ENCODE measurements around the gene PUSL1. TPM values are rescaled to one million over a fixed set of nuclear protein-coding genes. Genes with fewer than 3 reads are reported as not detected.

The PUSL1 gene
- total and polyA plus RNA-seq, 2 of the 13 experiments (the other 11 are each of a cell fraction or from before 2014, with no cell fraction given) = 8.3 to 22.2 TPM

GRCh38 chr1:1332031-1332755 lies 23.8 kb downstream of the PUSL1 start:
- H3K4me3 ChIP-seq (replicated peaks in 1 of 3; ENCODE audit: insufficient read depth in 1 of 3, low read depth in 2 of 3, low read length in 3 of 3) = no peak overlapping the region
- 0 out of 5 replicates have a peak, but pooled peaks cover 0 to 4% of the 10 kb centered on the region in 2 experiments for H3K27me3 ChIP-seq (ENCODE audit: control insufficient read depth in 1 of 2, insufficient read depth in 2 of 2, low read length in 2 of 2)
- ChIA-PET CTCF (ENCODE audit: low intra/inter-chr PET ratio, low total read pairs) (no interaction called here), POLR2A (interaction anchor here (1.0 to 1.8 kb wide), 2 partner anchors 12 to 16 kb away, joined by 6 to 7 read pairs; no protein-coding TSS in a partner anchor)
- no peaks in the 10 kb centered on the region for H3K79me2 ChIP-seq (ENCODE audit: insufficient read depth, low read length)
- no peaks in the 10 kb centered on the region for H3K9me3 ChIP-seq (ENCODE audit: low read length)
- peaks cover 7% of the 10 kb centered on the region; the same call in 1 of the 2 replicates for H4K20me1 ChIP-seq (ENCODE audit: insufficient read depth, low read length)
- H3K4me1 ChIP-seq (ENCODE audit: insufficient read depth, low read length) = peaks cover 24% of the 10 kb centered on the region
- peaks cover 0 to 3% of the 10 kb centered on the region in 2 experiments; a peak in 2 of 5 replicates for H3K36me3 ChIP-seq (replicated peaks in 1 of 2; ENCODE audit: control insufficient read depth in 1 of 2, insufficient read depth in 2 of 2, low read length in 2 of 2)
- intact Hi-C loops (cut with micrococcal nuclease; ENCODE audit: unreplicated experiment) (no loop called here), in situ Hi-C loops (cut with HindIII; ENCODE audit: extremely low pct_ligation_motif_present, low pct_unique_long_range_greater_than_20kb) (no loop called here)
- H2AFZ ChIP-seq (ENCODE audit: low read length) = no peak overlapping the region
- DNase-seq (ENCODE audit: low spot score) (no peak), FAIRE-seq (no peak), ATAC-seq (peak; percentile 16)
- H3K27ac ChIP-seq (ENCODE audit: extremely low read length, insufficient read depth, low read length) = no peak overlapping the region
- WGBS (ENCODE audit: low lambda C conversion rate) = no CpG with 5 or more reads among the region's 57 CpGs
- no peak overlapping the region; the same call in 1 of the 2 replicates for H3K4me2 ChIP-seq (ENCODE audit: low read depth, low read length)
- no TSS peak for BruUV-seq (replicated peaks)
- no peak overlapping the region for H3K9ac ChIP-seq (ENCODE audit: insufficient read depth, low read depth, low read length)
- TF ChIP-seq TEAD2 (CRISPR knock-in tag; IDR thresholded peaks at IDR 0.05) (no peak), ZNF563 (CRISPR knock-in tag; IDR thresholded peaks at IDR 0.05) (no peak), KLF16 (CRISPR knock-in tag; IDR thresholded peaks at IDR 0.05) (no peak), ZNF20 (CRISPR knock-in tag; IDR thresholded peaks at IDR 0.05) (no peak), ARHGAP35 (CRISPR knock-in tag; IDR thresholded peaks at IDR 0.05; ENCODE audit: borderline replicate concordance) (no peak), FOSL1 (CRISPR knock-in tag; IDR thresholded peaks at IDR 0.05; ENCODE audit: borderline replicate concordance) (no peak), CAMTA2 (CRISPR knock-in tag; IDR thresholded peaks at IDR 0.05; ENCODE audit: borderline replicate concordance) (no peak), AGO1 (IDR thresholded peaks at IDR 0.05; ENCODE audit: low read depth, low read length, poor library complexity, severe bottlenecking) (peak; percentile 78), MIER2 (CRISPR knock-in tag; IDR thresholded peaks at IDR 0.05) (no peak), HNRNPLL (IDR thresholded peaks at IDR 0.05; ENCODE audit: low read depth, low read length, poor library complexity, severe bottlenecking) (no peak), THAP8 (CRISPR knock-in tag; IDR thresholded peaks at IDR 0.05; ENCODE audit: borderline replicate concordance) (no peak), ZNF781 (CRISPR knock-in tag; IDR thresholded peaks at IDR 0.05; ENCODE audit: borderline replicate concordance, not compliant biosample characterization) (no peak), RCOR2 (CRISPR knock-in tag; IDR thresholded peaks at IDR 0.05) (no peak), IKZF4 (CRISPR knock-in tag; IDR thresholded peaks at IDR 0.05; ENCODE audit: borderline replicate concordance, low read depth, not compliant biosample characterization) (no peak), ZNF468 (CRISPR knock-in tag; IDR thresholded peaks at IDR 0.05) (0 out of 2 replicates have a peak, but pooled peaks have one; percentile 38), PRDM15 (CRISPR knock-in tag; IDR thresholded peaks at IDR 0.05) (no peak), ZBTB46 (CRISPR knock-in tag; IDR thresholded peaks at IDR 0.05; ENCODE audit: borderline replicate concordance) (no peak)

All from HepG2 (cell line).